HT1080 (cell line): ENCODE data around the gene SND1. TPM values are rescaled to one million over a fixed set of nuclear protein-coding genes. Genes with fewer than 3 reads are reported as not detected.
A peak's percentile ranks its signal among the peaks of the same experiment; 100 is the strongest.
"Not testable (repeated sequence)": the region's sequence is repeated elsewhere in the genome, so short reads cannot be mapped to it uniquely, and the experiment has no call there.

Experiments
- DNase-seq: peaks from one replicate; pipeline ENCODE4 v3.0.0-alpha.2; 2015; ENCODE audit warnings: low read depth
- total RNA-seq: library from RNA; depleted of rRNA; stranded (reverse); fragments of >200 nt; shearing (Covaris generic); gene quantifications from 2 replicates; pipeline ENCODE4 v1.2.3, GENCODE V29; 2014

Gene SND1
- total RNA-seq, 1 experiment from 2014 or later, result 145 TPM

DNA sequence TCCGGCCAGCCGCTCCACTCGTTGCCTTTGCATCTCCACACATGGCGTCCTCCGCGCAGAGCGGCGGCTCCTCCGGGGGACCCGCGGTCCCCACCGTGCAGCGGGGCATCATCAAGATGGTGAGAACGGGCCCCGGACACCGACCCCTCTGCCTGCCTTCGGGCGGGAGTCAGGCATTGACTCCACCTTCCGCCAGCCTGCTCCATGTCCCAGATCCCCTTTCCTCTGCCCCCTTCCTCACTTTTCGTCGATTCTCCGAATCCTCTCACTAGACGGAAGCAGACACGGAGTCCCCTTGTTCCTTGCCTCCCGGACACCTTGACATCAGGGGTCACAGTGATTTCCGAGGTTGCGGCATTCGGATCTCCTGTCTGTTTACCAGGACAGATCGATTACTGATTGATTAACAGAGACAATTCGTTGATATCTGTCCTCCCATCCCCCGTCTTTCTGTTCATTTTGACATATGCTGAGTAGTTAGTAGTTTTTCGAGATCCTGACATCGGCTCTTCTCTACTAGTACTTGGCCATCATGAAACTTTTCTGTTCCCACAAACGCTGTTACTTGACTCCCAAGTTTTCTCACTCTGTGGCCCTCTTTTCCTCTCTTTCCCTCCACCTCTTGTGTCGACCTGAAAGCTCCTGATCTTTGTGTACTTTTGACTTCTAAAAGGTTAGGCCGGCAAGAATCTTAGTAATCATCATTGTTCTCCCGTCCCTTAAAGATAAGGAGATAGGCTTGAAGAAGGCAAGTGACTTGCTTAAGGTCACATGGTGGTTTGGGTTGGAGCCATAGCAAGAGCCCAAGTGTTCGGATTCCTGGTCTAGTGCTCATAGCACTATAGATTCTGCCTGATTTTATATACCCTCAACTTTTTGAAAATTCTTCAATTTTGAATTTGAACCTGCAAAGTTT is 597 bp downstream of the SND1 start:
- DNase-seq, result no peak

DNA sequence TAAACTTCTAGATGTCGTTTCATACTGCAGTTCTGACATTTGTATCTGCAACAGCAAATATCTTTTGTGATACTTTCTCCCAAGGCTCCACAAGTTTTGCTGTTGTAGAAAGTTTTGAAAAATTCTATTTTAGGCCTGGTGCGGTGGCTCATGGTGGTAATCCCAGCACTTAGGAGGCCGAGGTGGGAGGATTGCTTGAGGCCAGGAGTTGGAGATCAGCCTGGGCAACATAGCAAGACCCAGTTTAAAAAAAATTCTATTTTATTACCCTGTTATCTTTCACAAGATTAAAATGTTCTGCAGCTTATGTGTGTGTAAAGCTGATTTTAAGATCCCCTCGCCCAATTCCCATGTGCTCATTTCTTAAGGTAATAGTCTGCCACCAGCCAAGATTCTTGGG is 1.4 kb downstream of the SND1 start:
- no peak for DNase-seq

DNA sequence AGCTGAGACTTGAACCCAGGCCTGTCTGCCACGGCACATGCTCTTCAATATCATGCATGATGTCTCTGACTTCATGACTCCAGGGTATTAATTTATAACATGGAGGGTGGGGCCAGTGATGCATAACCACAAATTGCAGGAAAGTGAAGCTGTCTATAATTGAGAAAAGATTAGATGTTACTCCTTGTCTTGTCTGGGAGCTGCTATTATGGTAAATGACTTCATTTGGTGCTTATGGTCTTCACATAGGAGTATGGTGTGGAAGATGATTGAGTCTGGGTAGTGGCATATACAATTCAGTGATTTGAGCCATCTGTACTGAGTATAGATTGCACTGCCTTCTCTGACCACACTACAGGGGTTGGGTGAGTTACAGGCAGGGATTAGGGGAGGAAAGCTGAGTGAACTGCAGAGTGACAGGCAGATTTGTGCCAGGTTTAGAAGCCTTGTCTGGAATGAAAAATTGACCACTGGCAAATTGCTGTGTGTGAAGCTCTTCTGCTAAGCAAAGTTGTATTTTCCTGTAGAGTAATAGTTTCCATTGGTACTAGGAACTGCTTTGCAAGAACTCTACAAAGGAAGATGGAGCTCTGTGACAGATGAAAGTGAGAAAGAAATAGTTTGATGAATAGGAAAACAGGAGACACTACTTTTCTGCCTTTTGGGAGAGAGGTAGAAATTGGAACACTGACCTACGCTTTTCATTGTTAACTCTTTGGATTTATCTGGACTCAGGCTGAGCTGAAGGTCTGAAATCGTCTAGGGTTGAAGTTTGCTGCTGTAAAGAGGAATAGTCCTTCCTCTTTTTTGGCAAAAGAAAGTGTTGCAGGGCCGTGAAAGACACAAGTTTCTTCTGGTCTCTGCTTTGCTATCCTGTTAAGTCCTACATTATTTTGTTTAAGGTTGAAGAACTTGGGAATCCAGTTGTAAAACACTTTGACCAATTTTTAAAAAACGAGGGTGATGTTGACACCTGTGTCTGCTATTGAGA is 2.7 kb downstream of the SND1 start:
- no peak for DNase-seq

DNA sequence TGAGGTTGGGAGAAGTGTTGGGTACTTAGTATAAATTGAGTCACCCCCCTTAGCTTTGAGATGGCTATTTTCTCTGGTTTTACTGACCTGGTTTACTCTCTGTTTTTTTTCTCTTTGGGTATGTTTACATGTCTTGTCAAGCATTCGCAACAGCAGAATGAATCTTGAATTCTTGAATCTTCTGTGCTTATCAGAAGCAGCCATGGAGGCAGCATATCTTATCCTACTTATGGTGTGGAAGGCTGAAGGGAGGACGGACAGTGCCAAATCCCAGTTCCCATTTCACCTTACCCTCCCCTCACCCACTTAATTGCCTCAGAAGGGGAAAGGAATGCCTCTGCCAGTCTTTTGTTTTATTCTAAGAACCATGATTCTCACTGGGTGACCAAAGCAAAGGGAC is 3.7 kb downstream of the SND1 start:
- DNase-seq, result no peak

DNA sequence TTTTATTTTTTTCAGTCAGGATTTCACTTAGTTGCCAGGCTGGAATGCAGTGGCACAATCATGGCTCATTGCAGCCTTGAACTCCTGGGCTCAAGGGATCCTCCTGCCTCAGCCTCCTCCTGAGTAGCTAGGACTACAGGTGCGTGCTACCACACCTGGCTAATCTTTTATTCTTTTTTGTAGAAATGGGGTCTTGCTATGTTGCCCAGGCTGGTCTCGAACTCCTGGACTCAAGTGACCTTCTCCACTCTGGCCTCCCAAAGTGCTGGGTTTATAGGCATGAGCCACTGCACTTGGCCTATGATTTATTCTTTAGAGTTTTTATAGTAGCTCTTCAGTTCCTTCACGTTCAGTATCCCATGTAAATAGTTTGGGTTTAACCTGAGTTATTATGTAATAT is 5.5 kb downstream of the SND1 start:
- no peak for DNase-seq

DNA sequence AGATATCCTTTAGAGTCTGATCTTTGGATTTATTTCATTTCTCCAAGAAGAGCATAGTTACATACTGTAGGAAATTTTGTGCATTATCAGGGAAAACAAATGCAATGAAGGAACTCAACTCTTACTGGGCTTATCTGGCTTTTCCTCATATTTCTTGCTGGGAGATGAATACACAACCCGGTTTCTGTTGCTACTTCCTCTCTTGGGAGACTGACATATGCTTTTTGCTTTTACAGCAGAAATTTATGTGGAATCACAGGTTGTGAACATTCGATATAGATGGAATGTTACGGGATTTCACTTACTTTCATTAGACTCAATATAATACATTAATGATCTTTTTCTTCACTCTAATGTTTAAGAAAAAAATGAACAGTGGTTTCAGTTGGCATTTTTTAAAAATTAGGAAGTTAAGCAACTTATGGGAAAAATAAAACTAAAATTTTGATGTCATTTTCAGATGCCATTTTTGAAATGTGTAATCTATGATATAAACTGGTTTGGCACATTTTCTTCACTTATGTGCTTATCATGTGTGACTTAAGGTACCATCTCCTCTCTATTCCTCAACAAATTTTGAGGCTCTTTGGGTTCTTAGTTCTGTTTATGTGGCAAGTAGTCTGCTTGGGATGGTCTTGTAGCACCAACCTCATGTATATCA is 7.1 kb downstream of the SND1 start:
- DNase-seq, result no peak

DNA sequence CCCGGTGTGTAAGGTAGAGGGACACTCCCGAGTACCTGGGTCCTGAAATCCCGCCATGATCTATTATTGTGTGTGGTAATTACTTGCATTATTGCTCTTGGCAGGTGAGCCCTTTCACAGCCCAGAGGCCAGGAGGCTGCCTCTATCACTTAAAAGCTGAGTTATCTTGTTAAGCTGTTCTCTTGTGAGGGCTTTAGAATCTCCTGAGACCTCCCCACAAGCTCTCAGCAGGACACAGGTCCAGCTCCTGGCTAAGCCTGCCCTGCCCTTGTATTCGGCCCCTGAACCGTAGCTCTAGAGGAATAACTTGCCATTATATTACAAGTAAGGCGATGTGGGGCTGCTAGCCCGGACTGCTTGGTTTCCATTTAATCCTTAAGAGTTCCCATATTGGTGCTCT is 13.9 kb downstream of the SND1 start:
- no peak for DNase-seq

DNA sequence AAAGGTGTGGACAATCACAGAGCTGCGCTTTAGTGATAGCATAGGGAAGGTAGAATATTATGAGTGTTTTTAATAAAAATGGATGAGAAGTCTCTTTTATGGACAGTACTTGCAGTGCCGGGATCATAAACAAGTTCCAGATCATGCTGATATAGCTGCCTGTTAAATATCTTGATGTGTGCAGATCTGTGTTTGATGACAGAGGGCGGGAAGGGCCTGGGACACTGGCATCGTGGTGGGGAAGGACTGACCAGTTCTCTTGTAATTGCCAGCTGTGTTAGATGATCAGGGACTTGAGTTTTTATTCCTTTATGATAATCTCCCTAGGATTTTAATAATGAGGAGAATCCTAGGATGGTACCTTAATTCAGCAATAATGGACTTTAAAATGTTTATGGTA is 14.6 kb downstream of the SND1 start:
- DNase-seq, result no peak

DNA sequence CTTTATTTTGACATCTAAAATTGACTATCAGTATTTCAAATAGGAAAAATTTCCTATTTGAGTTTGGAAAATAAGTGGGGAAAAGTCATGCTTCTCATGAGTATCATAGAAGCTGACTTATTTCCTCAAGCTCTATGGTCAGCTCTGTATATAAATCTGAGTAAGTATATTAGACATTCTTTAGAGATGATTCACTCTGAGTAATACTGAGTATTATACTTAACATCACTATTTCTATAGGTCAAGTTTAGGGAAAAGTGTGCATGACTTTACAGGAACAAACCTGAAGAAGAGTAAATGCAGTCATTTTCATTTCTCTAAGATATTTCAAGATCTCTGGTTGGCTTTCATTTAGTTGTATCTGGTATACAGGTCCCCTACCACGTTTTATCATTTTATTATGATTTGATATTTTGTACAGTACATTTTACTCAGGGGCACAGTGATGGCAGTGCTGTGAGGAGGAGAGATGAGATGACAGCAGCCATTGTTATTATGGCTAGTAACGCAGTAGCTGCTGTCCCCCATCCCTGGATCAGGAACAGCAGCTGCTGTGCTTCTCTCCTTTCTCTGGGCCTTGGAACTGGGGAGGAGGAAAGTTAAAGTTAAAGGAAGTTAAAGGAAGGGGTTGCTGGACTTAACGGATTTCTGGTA is 15.2 kb downstream of the SND1 start:
- peak; percentile 88 for DNase-seq

DNA sequence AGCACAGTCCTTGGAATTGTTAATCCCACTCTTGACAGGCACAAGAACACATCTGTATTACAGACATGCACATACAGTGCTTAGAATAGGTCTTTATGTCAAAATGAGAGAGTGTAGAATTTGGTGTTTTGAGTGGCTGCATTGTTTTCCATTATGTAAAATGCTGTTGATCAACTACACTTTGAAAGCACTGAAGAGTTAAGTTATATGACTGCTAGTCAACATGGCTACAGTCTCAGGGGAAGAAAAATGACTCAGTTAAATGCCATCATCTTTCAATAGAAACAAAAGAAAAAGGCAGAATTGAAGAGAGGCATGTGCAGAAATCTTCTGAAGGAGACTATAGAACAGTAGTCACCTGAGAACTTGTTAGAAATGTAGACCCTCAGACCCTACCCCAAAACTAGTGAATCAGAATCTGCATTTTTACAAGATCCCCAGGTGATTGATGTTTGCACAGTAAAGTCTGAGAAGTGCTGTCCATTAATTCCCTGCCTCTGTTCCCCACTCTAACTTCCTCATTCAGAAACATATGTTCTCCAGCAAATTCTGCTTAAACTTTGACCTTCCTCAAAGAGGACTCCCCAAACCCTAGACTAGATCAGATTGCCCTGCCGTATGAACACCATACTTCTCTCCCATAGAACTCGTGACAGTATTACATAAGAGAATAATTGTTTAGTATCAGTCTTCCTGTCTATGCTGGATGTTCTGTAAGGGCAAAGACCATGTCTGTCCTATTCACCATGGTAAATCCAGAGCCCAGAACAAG is 16.0 kb downstream of the SND1 start:
- DNase-seq, result no peak

DNA sequence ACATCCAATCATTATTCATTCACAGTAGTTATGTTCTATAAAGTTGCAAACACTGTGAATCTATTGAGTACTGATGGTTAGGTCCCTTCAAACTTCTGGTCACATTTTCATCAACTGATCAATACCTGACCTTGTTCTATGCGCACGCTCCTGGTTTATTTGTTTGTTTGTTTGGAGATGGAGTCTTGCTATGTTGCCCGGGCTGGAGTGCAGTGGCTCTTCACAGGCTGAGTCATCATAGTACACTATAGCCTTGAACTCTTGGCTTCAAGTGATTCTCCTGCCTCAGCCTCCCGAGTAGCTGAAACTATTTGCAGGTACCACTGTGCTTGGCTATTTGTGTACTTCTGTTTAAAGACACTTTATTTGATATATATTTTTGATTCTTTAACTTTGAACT is 19.3 kb downstream of the SND1 start:
- DNase-seq, result no peak

DNA sequence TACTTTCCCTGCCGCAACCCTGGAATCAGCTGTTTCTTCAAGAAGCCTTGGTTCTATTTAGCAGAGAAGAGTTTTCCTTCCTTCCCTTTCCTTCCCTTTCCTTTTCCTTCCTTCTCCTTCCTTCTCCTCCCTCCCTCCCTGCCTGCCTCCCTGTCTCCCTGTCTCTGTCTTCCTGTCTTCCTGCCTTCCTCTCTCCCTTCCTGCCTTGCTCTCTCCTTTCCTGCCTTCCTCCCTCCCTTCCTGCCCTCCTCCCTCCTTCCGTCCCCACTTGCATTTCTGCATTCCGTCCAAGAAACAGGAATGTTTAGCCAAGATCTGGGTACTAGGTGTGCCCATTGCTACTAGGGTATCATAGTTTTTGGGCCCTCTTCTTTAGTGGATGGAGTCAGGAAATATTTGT is 21.9 kb downstream of the SND1 start:
- DNase-seq, result no peak

DNA sequence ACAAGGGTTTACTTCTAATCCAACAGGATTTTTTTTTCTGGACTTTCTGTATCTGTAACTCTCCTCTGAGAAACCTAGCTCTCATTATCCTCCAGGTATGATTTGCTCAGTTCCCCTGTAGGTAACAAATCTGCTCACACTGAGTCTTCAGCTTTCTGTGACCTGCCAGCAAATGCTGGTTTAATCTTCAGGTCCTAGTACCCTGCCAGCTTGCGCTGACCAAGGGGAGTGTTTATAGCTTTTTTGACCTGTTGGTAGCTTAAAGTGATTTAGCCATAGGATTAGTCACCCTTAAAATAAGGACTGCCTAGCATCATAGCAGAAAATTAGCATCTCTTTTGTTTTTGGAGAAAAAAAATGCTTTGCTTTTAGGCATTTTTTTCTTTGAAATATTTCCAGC is 22.4 kb downstream of the SND1 start:
- DNase-seq, result no peak

DNA sequence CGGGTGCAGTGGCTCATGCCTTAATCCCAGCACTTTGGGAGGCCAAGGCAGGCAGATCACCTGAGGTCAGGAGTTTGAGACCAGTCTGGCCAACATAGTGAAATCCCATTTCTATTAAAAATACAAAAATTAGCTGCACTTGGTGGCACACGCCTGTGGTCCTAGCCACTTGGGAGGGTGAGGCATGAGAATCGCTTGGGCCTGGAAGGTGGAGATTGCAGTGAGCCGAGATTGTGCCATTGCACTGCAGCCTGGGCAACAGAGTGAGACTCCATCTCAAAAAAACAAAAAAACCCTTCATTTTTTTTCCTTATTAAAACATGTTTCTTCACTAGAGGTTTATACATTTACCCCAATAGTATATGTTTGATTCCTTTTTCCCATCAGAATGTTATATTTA is 22.9 kb downstream of the SND1 start:
- DNase-seq, result not testable (repeated sequence)

DNA sequence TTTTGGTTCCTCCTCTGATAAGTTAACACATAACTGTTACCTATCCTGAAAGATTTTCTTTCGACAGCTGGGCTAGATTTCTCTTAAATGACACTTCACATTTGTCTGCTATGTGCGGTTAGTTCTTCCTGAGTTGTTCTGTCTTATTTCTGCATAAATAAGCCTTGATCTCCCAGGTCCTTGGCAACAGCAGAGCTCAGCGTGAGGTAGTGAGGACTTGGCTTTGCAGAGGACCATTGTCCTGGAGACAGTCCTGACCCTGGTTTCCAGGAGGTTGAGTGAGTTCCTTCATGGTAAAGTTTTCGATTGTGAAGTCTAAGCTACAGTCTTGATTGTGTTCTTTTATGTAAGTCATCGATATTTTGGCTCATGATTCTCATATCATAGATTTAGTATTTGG is 23.7 kb downstream of the SND1 start:
- DNase-seq, result no peak

DNA sequence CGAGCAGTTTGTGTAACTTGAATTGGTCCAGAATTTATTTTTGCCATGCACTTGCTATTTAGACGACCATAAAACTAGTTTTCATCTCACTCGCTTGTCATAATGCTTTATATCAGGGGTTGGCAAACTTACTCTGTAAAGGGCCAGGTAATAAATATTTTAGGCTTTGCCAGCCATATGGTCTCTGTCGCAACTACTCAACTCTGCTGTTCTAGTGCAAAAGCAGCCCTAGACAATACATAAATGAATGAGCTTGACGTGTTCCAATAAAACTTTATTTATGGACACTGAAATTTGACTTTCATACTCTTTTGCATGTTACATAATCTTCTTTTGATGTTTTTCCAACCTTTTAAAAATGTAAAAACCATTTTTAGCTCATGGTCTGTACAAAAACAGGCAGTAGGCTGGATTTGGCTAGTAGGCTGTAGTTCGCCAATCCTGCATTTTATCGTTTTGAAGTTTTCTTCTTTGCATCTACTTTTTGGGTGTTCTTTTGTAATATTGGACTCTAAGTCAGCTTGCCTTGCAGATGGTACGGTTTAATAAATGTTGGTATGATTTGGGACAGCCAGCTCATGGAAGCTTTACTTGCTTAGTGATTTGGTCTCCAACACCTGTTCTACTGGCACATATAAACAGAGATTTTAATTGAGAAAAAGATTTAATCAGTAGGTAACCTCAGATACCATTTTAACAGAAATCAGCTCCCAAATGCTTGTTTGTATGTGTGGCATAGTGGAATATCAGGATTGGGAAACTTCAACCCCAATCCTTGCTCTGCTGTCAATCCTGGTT is 25.6 kb downstream of the SND1 start:
- DNase-seq, result no peak

DNA sequence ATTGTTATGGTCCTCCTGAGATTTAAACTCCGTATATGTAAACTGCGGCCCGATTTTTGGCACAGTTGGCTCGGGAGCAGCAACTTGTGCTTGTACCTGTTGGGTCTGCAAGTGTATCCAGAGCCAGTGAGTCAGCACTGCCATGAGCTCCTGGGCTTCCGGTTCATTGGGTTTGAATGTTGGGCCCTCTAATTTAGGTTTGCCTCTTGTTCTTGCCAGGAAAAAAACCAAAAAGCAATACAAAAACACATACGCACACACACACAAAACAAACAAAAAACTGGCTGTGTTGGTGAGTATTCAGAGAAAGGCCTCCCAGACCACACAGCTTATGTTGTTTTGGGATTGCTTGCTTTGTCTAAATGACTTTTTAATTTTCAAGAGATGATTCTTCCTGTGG is 26.3 kb downstream of the SND1 start:
- peak; percentile 23 for DNase-seq

DNA sequence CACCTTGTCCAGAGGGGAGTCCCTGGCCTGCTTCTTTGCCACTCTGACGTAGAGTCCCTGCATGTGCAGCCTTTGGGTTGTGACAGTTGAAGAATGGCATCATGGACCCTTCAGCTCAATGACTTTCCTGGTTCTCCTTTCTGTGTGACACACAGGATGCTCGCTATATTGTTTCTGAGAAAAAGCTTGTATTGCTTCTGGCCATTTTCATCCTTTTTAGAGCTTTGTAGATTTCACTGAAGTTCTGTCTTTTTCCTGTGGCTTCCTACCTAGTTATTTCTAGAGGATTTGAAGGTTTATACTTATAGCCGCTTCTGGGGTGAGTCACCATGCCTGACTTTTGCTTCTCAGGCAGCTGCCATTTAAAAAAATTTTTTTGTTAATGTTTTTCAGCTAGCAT is 27.0 kb downstream of the SND1 start:
- peak; percentile 51 for DNase-seq

DNA sequence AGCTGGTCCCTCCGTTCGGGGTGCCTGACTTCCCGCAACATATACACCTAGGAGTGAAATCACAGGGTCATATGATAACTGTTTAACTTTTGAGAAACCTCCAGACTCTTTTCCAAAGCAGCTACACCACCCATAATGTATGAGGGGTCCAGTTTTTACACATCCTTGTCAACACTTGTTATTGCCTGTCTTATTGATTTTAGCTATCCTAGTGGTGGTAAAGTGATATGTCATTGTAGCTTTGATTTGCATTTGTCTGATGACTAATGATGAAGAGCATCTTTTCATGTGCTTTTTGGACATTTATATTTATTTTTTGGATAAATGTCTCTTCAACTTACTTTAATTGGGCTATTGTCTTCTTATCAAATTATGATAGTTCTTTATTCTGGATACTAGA is 29.0 kb downstream of the SND1 start:
- no peak for DNase-seq

DNA sequence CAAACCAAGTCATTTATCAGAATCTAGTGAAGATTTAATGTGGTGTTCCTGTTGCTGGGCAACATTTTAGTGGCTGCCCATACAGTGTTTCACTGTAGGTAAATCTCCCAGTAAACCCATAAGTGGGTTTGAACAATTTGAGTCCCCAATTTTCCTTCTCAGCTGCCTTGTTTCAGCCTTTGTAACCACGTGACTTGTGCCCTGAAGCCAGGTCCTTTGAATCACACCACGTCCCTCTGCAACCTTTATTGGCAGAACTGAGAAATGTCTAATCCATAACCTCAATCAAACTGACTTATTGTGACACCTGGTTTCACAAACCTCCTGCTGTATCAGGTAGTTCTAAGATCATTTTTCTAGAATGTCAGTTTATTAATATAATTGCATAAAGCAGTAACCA is 30.1 kb downstream of the SND1 start:
- DNase-seq, result no peak
